H1 (cell line): ENCODE measurements around the gene MRM1. TPM values are rescaled to one million over a fixed set of nuclear protein-coding genes. Genes with fewer than 3 reads are reported as not detected.

Experiments
- CTBP2 ChIP-seq: IDR thresholded peaks from 2 replicates; pipeline ENCODE4 v1.7.0; 2011; ENCODE audit warnings: borderline replicate concordance, mild to moderate bottlenecking, moderate library complexity, mixed read lengths, low read length; ENCODE audit not compliant: insufficient read depth, insufficient read length
- NRF1 ChIP-seq: IDR thresholded peaks from 2 replicates; pipeline ENCODE4 v1.6.1; 2011; ENCODE audit warnings: mild to moderate bottlenecking, low read depth, low read length, improper control_type of control experiment
- SIX5 ChIP-seq: IDR thresholded peaks from 2 replicates; pipeline ENCODE4 v1.6.1; 2011; ENCODE audit warnings: mild to moderate bottlenecking, low read depth, low read length
- SP4 ChIP-seq: IDR thresholded peaks from 2 replicates; pipeline ENCODE4 v1.6.1; 2012; ENCODE audit warnings: low read length, inconsistent platforms
- polyA plus RNA-seq, 7 experiments: library from polyadenylated mRNA; depleted of rRNA in 3 of 7; stranded (reverse) in 5 of 7; unstranded in 2 of 7; fragments of >200 nt in 5 of 7; fragments of 200-250 nt in 2 of 7; gene quantifications; 1 replicate in 5 of 7; 2 replicates in 1 of 7; 4 replicates in 1 of 7; pipeline versions ENCODE4 v1.2.1 to v1.2.3, GENCODE V29; 2011 to 2013; ENCODE audit warnings: missing spikeins in 2 of 7, mixed read lengths in 2 of 7
- total RNA-seq: library from RNA; stranded (reverse); fragmentation: NEBNext Ultra II Directional; extraction: Animal tissue kit (Norgen Biotek cat#: 25700); gene quantifications from 2 replicates; pipeline ENCODE4 v1.2.1, GENCODE V29; 2021
- TF ChIP-seq, protein P1 (sequence below): IDR thresholded peaks from 2 replicates; pipeline ENCODE4 v1.6.1; 2011; ENCODE audit warnings: low read depth, mild to moderate bottlenecking, low read length; ENCODE audit not compliant: insufficient read depth

The MRM1 gene
- total and polyA plus RNA-seq, 2 of the 8 experiments (the other 6 are each of a cell fraction or from before 2014, with no cell fraction given): 9.9 to 11.2 TPM

DNA sequence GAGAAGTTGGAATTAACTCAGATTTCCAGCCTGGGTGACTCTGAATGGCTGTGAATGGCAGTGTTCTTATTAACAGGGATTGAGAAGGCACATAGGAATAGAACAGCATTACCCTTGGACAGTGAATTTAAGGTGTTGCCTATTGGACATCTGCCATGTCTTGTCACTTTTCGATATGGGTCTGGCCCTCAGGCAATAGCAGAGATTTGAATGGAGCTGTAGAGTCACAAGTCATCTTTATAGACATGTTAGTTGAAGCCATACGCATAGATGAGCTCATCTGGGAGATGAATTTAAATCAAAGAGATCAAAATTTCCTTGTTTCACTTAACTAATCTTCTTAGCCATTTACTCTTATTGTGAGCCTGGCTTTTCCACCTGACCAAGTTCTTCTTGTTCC, 24.6 kb upstream of the MRM1 start (continued):
- TF ChIP-seq, protein P1, sequence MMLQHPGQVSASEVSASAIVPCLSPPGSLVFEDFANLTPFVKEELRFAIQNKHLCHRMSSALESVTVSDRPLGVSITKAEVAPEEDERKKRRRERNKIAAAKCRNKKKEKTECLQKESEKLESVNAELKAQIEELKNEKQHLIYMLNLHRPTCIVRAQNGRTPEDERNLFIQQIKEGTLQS: no peak
- no peak for TF ChIP-seq SIX5
- no peak for TF ChIP-seq NRF1
- no peak for TF ChIP-seq CTBP2
- no peak for TF ChIP-seq SP4
